ENCODE data around the gene PBX3.

DNA sequence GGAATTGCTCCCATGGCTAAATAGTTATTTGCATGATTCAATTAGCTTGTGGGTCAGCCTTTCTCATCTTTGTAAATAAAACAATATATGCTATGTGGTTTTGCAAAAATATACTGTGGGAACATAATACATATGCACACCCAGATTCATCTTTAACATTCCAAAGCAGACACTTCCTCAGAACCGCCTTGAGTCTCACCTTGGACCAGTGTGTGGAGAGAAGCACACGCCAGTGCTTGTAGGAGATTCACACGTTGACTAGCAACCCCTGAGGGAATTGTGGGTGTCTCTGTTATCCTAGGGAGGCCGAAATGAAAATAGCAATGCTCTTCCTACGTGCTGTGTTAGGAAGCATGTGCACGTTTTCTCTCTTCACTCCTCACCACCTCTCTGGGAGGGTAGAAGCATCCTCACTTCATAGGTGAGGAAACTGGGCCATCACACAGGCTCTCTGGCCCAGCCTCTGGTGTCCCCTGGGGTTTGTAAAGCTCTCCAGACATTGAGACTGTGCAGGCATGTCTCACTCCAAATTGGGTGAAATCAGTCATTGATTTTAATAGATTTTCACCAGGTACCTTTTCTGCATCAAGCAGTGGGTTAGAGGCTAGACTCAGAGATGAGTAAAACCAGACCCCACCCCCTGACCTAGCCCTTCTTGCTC lies 221.7 kb downstream of the PBX3 start:
- TF ChIP-seq CTCF (conservative IDR thresholded peaks at IDR 0.05; ENCODE audit: low read length): no peak
- no peak for TF ChIP-seq EZH2phosphoT487 (IDR thresholded peaks at IDR 0.05; ENCODE audit: borderline replicate concordance)
